Measurements from ENCODE around the gene MBD5. TPM values are rescaled to one million over a fixed set of nuclear protein-coding genes. Genes with fewer than 3 reads are reported as not detected.

MBD5 gene
- total and polyA plus RNA-seq, 2 of the 4 experiments (the other 2 are of a cell fraction): 9.8 to 14.2 TPM

DNA sequence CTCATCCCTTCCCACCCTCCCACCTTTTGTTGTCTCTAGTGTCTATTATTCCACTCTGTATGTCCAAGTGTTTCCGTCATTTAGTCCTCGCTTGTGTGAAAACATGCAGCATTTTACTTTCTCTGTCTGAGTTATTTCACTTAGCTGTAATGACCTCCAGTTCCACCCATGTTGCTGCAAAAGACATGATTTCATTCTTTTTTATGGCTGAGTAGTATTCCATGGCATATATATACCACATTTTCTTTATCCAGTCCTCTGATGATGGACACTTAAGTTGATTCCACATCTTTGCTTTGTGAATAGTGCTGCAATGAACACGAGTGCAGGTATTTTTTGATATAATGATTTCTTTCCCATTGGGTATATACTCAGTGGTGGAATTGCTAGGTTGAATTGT, 296.7 kb downstream of the MBD5 start:
- POLR2A ChIA-PET (ENCODE audit: unreplicated experiment): no interaction called here
- in situ Hi-C loops (cut with MboI; ENCODE audit: low sequenced_read_pairs): no loop called here

More for the DNA sequence above, 296.7 kb downstream of the MBD5 start:
- H3K4ac ChIP-seq (ENCODE audit: low read depth, low read length): no peak overlapping the region
- intact Hi-C loops (cut with micrococcal nuclease) (no loop called here), dilution Hi-C loops (cut with HindIII; ENCODE audit: low sequenced_read_pairs, unreplicated experiment) (no loop called here)
- H3K9me3 ChIP-seq (ENCODE audit: control insufficient read depth, insufficient read depth, low read length): no peaks in the 10 kb centered on the region
- 0 out of 2 replicates have a peak, but pooled peaks cover 1% of the 10 kb centered on the region for H3K4me1 ChIP-seq (ENCODE audit: control insufficient read depth, insufficient read depth, low read length)
- no peak overlapping the region for H3K4me2 ChIP-seq (ENCODE audit: low read depth, low read length)
- H3K79me1 ChIP-seq (ENCODE audit: low read depth in 1 of 2, low read length in 2 of 2): no peaks in the 10 kb centered on the region; a peak in 1 of 4 replicates
- no peaks in the 10 kb centered on the region for H3K27me3 ChIP-seq (ENCODE audit: control insufficient read depth, insufficient read depth, low read length)
- no peak overlapping the region for H4K91ac ChIP-seq (ENCODE audit: insufficient read depth, low read depth, low read length)
- H3K27ac ChIP-seq (ENCODE audit: insufficient read depth, low read length): no peak overlapping the region
- no peak overlapping the region for H3K56ac ChIP-seq (ENCODE audit: extremely low read depth, insufficient read depth, low read length)
- no peak overlapping the region for H4K8ac ChIP-seq (ENCODE audit: low read depth in 2 of 2, low read length in 2 of 2)
- no peaks in the 10 kb centered on the region for H4K20me1 ChIP-seq (ENCODE audit: insufficient read depth, low read length)
- ATAC-seq (ENCODE audit: low read depth) (no peak), DNase-seq (no peak)
- no peak overlapping the region for H4K5ac ChIP-seq (ENCODE audit: low read depth, low read length)
- H2AK5ac ChIP-seq (ENCODE audit: low read depth, low read length): no peak overlapping the region
- no peak overlapping the region for H3K23ac ChIP-seq (ENCODE audit: low read depth, low read length)
- no peak overlapping the region for H3K18ac ChIP-seq (ENCODE audit: low read depth, low read length)
- no peaks in the 10 kb centered on the region for H3K36me3 ChIP-seq (ENCODE audit: control insufficient read depth, insufficient read depth, low read length)
- no peak overlapping the region for H2BK5ac ChIP-seq (ENCODE audit: low read depth, low read length, poor library complexity, severe bottlenecking)
- WGBS, 2 experiments (ENCODE audit: extremely low coverage in 2 of 2, insufficient read length in 1 of 2): no CpG with 5 or more reads among the region's 3 CpGs
- no peak overlapping the region for H2BK20ac ChIP-seq (ENCODE audit: low read depth, low read length)
- no peak overlapping the region for H2AFZ ChIP-seq (replicated peaks; ENCODE audit: low read length, poor library complexity)
- H3K4me3 ChIP-seq (ENCODE audit: insufficient read depth, low read depth, low read length): no peak overlapping the region
- no peak overlapping the region for H3K9ac ChIP-seq (ENCODE audit: low read depth, low read length)
- no peak overlapping the region for H2BK120ac ChIP-seq (ENCODE audit: low read depth, low read length)
- no peak overlapping the region for H3K14ac ChIP-seq (replicated peaks; ENCODE audit: low read depth, low read length)
- H3K9me1 ChIP-seq (ENCODE audit: insufficient read depth, low read length): no peaks in the 10 kb centered on the region
- TF ChIP-seq RAD21 (IDR thresholded peaks at IDR 0.05; ENCODE audit: low read length): no peak
- no peak for TF ChIP-seq RFX5 (IDR thresholded peaks at IDR 0.05; ENCODE audit: low read depth, low read length)
- no peak for TF ChIP-seq SMC3 (IDR thresholded peaks at IDR 0.05; ENCODE audit: low read depth, low read length)
- no peak for TF ChIP-seq RCOR1 (IDR thresholded peaks at IDR 0.05; ENCODE audit: insufficient replicate concordance, low read length)
- TF ChIP-seq MXI1 (IDR thresholded peaks at IDR 0.05; ENCODE audit: borderline replicate concordance, low read depth, low read length): no peak
- TF ChIP-seq, protein P1, sequence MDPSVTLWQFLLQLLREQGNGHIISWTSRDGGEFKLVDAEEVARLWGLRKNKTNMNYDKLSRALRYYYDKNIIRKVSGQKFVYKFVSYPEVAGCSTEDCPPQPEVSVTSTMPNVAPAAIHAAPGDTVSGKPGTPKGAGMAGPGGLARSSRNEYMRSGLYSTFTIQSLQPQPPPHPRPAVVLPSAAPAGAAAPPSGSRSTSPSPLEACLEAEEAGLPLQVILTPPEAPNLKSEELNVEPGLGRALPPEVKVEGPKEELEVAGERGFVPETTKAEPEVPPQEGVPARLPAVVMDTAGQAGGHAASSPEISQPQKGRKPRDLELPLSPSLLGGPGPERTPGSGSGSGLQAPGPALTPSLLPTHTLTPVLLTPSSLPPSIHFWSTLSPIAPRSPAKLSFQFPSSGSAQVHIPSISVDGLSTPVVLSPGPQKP (IDR thresholded peaks at IDR 0.05; ENCODE audit: borderline replicate concordance, low read depth, low read length): no peak
- TF ChIP-seq POLR2A (IDR thresholded peaks at IDR 0.05; ENCODE audit: low read depth, low read length): no peak
- TF ChIP-seq MAZ (IDR thresholded peaks at IDR 0.05; ENCODE audit: borderline replicate concordance, low read depth, low read length): no peak
- TF ChIP-seq CEBPB (IDR thresholded peaks at IDR 0.05; ENCODE audit: low read depth, low read length): no peak
- TF ChIP-seq FOS (IDR thresholded peaks at IDR 0.05; ENCODE audit: low read depth, low read length): no peak
- TF ChIP-seq, protein P2, sequence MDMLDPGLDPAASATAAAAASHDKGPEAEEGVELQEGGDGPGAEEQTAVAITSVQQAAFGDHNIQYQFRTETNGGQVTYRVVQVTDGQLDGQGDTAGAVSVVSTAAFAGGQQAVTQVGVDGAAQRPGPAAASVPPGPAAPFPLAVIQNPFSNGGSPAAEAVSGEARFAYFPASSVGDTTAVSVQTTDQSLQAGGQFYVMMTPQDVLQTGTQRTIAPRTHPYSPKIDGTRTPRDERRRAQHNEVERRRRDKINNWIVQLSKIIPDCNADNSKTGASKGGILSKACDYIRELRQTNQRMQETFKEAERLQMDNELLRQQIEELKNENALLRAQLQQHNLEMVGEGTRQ (IDR thresholded peaks at IDR 0.05; ENCODE audit: low read depth, low read length): no peak
- no peak for TF ChIP-seq CHD1 (IDR thresholded peaks at IDR 0.05; ENCODE audit: low read depth, low read length)
- TF ChIP-seq, protein P3, sequence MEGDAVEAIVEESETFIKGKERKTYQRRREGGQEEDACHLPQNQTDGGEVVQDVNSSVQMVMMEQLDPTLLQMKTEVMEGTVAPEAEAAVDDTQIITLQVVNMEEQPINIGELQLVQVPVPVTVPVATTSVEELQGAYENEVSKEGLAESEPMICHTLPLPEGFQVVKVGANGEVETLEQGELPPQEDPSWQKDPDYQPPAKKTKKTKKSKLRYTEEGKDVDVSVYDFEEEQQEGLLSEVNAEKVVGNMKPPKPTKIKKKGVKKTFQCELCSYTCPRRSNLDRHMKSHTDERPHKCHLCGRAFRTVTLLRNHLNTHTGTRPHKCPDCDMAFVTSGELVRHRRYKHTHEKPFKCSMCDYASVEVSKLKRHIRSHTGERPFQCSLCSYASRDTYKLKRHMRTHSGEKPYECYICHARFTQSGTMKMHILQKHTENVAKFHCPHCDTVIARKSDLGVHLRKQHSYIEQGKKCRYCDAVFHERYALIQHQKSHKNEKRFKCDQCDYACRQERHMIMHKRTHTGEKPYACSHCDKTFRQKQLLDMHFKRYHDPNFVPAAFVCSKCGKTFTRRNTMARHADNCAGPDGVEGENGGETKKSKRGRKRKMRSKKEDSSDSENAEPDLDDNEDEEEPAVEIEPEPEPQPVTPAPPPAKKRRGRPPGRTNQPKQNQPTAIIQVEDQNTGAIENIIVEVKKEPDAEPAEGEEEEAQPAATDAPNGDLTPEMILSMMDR (conservative IDR thresholded peaks at IDR 0.05; ENCODE audit: low read depth, low read length): no peak
- no peak overlapping the region for H2AK9ac ChIP-seq (replicated peaks; ENCODE audit: low read depth, low read length, poor library complexity)
- no peak overlapping the region for H2BK15ac ChIP-seq (ENCODE audit: low read depth, low read length)
- no TSS peak for BruUV-seq (replicated peaks)
- CTCF ChIA-PET: no interaction called here

Data from IMR-90 (cell line).